Loucy (cell line): ENCODE data around the gene ORC1.

Experiments used
- H2AFZ ChIP-seq: fragments of 200-600 bp; sonication (generic); 2 replicates; pipeline ENCODE4 v1.6.0; 2016; ENCODE audit warnings: antibody characterized with exemption, mild to moderate bottlenecking, low read length, moderate library complexity
- H3F3A ChIP-seq: fragments of 200-600 bp; 2 replicates; pipeline ENCODE4 v1.6.0; 2016; ENCODE audit warnings: antibody characterized with exemption, low read depth, mild to moderate bottlenecking
- H3K27me3 ChIP-seq: fragments of 200-600 bp; sonication (generic); 2 replicates; pipeline ENCODE4 v1.6.1; 2014; ENCODE audit warnings: low read length, mild to moderate bottlenecking; ENCODE audit not compliant: insufficient read depth, poor library complexity, severe bottlenecking
- H3K36me3 ChIP-seq: fragments of 200-600 bp; sonication (generic); 2 replicates; pipeline ENCODE4 v1.6.1; 2016; ENCODE audit warnings: low read length; ENCODE audit not compliant: insufficient read depth
- H3K4me1 ChIP-seq: fragments of 200-600 bp; sonication (generic); 2 replicates; pipeline ENCODE4 v1.5.1; 2014; ENCODE audit warnings: low read length, mild to moderate bottlenecking; ENCODE audit not compliant: insufficient read depth, poor library complexity, severe bottlenecking
- H3K4me2 ChIP-seq: fragments of 200-600 bp; sonication (generic); 2 replicates; pipeline ENCODE4 v1.6.0; 2014; ENCODE audit warnings: antibody characterized with exemption, low read length, low read depth, mild to moderate bottlenecking; ENCODE audit not compliant: poor library complexity, severe bottlenecking
- H3K4me3 ChIP-seq: fragments of 200-600 bp; sonication (generic); 2 replicates; pipeline ENCODE4 v1.5.1; 2014; ENCODE audit warnings: low read length, mild to moderate bottlenecking, mixed read lengths; ENCODE audit not compliant: poor library complexity, severe bottlenecking
- H3K79me2 ChIP-seq: fragments of 200-600 bp; sonication (generic); 2 replicates; pipeline ENCODE4 v1.6.1; 2014; ENCODE audit warnings: low read length; ENCODE audit not compliant: insufficient read depth
- H3K9ac ChIP-seq: fragments of 200-600 bp; sonication (generic); 2 replicates; pipeline ENCODE4 v1.6.0; 2014; ENCODE audit warnings: mild to moderate bottlenecking, low read depth, low read length, moderate library complexity; ENCODE audit not compliant: poor library complexity, severe bottlenecking
- H3K9me2 ChIP-seq: fragments of 200-600 bp; sonication (generic); replicated peaks from 2 replicates; pipeline ENCODE4 v1.6.1; 2016; ENCODE audit warnings: low read depth, low read length, mixed read lengths
- H3K9me3 ChIP-seq: fragments of 200-600 bp; sonication (generic); 2 replicates; pipeline ENCODE4 v1.6.1; 2014; ENCODE audit warnings: mild to moderate bottlenecking, antibody characterized with exemption, low read length, low read depth; ENCODE audit not compliant: insufficient read depth
- H4K20me1 ChIP-seq: fragments of 200-600 bp; sonication (generic); 2 replicates; pipeline ENCODE4 v1.6.0; 2014; ENCODE audit warnings: antibody characterized with exemption, low read length, mild to moderate bottlenecking; ENCODE audit not compliant: insufficient read depth, poor library complexity, severe bottlenecking
- EZH2phosphoT487 ChIP-seq: fragments of 200-600 bp; IDR thresholded peaks from 2 replicates; pipeline ENCODE4 v1.6.1; 2018; ENCODE audit warnings: antibody characterized with exemption, mild to moderate bottlenecking, moderate library complexity, borderline replicate concordance
- TF ChIP-seq, protein P1 (sequence below): fragments of 200-600 bp; sonication (generic); conservative IDR thresholded peaks from 2 replicates; pipeline ENCODE4 v1.5.1; 2014; ENCODE audit warnings: mild to moderate bottlenecking, antibody characterized with exemption, low read length

The ORC1 gene

DNA sequence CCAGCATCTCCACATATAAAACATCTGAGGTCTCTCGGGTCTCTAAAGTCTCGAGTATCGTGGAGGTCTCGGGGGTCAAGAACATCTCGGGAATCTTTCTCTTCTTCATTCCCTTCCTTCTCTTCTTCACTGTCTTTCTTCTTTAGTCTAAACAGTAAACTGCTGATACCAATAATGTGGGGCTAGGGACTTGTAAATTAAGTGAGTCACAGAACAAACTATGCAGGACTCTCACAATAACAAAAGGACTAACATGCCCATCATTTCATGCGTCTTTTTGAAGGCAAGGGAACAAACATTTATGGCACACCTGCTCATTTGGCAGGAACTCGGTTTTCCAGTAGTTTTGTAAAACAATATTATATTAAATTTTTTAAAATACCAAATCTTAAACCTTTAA is 32.6 kb upstream of the ORC1 start:
- Histone ChIP-seq H3K9me3 (no peaks in the 10 kb centered on the region), H3K79me2 (no peaks in the 10 kb centered on the region), H3K9me2 (no peaks in the 10 kb centered on the region), H4K20me1 (no peaks in the 10 kb centered on the region), H3K36me3 (peaks cover 68% of the 10 kb centered on the region), H3K4me3 (no peak overlapping the region), H3K27me3 (no peaks in the 10 kb centered on the region), H3K9ac (no peak overlapping the region), H3K4me2 (no peak overlapping the region), H3F3A (no peaks in the 10 kb centered on the region), H2AFZ (no peak overlapping the region), H3K4me1 (no peaks in the 10 kb centered on the region)
- no peak for TF ChIP-seq EZH2phosphoT487
- TF ChIP-seq, protein P1, sequence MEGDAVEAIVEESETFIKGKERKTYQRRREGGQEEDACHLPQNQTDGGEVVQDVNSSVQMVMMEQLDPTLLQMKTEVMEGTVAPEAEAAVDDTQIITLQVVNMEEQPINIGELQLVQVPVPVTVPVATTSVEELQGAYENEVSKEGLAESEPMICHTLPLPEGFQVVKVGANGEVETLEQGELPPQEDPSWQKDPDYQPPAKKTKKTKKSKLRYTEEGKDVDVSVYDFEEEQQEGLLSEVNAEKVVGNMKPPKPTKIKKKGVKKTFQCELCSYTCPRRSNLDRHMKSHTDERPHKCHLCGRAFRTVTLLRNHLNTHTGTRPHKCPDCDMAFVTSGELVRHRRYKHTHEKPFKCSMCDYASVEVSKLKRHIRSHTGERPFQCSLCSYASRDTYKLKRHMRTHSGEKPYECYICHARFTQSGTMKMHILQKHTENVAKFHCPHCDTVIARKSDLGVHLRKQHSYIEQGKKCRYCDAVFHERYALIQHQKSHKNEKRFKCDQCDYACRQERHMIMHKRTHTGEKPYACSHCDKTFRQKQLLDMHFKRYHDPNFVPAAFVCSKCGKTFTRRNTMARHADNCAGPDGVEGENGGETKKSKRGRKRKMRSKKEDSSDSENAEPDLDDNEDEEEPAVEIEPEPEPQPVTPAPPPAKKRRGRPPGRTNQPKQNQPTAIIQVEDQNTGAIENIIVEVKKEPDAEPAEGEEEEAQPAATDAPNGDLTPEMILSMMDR = no peak

DNA sequence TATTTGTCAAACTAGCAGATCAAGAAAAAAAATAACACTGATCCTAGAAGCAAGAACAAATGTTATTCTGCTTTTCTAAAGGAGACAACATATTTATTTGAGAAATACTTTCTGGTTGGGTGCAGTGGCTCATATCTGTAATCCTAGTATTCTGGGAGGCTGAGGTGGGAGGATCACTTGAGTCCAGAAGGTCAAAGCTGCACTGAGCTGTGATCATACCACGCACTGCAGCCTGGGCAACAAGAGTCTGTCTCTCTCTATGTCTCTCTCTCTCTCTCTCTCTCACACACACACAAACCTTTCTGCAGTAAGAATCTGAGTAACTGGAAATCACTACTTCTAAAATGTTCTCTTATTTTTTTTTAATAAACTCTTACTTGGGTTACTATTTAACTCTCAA is 31.4 kb upstream of the ORC1 start:
- Histone ChIP-seq H4K20me1 (no peaks in the 10 kb centered on the region), H3K79me2 (no peaks in the 10 kb centered on the region), H3K4me2 (no peak overlapping the region), H3K4me1 (no peaks in the 10 kb centered on the region), H3K36me3 (peaks cover 68% of the 10 kb centered on the region), H3K27me3 (no peaks in the 10 kb centered on the region), H3K4me3 (no peak overlapping the region), H2AFZ (no peak overlapping the region), H3K9me3 (no peaks in the 10 kb centered on the region), H3K9me2 (no peaks in the 10 kb centered on the region), H3F3A (no peaks in the 10 kb centered on the region), H3K9ac (no peak overlapping the region)
- TF ChIP-seq, protein P1 = no peak
- TF ChIP-seq EZH2phosphoT487 = no peak

DNA sequence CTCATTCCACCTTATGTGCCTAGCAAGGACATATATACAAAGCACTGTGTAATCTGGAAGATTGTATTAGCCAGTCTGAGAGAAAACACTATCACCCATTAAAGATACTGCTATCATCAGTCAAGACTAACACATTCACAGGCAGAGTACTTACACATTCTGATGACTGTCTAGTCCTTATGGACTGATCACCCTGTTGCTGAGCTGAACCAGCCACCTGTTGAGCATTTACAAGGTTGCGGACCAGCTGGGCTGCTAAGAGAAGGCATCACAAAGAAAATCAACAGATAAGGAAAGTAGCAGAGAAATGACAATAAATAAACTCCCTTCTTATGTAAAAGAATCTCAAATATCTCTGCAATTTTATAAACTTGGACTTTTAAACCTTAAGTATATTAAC is 31.0 kb upstream of the ORC1 start:
- Histone ChIP-seq H3K27me3 (no peaks in the 10 kb centered on the region), H4K20me1 (no peaks in the 10 kb centered on the region), H3F3A (no peaks in the 10 kb centered on the region), H2AFZ (no peak overlapping the region), H3K79me2 (no peaks in the 10 kb centered on the region), H3K9ac (no peak overlapping the region), H3K4me1 (no peaks in the 10 kb centered on the region), H3K4me3 (no peak overlapping the region), H3K9me3 (no peaks in the 10 kb centered on the region), H3K9me2 (no peaks in the 10 kb centered on the region), H3K4me2 (no peak overlapping the region), H3K36me3 (peaks cover 69% of the 10 kb centered on the region)
- no peak for TF ChIP-seq EZH2phosphoT487
- TF ChIP-seq, protein P1 = no peak
